Measurements from ENCODE around the gene PLOD3. TPM values are rescaled to one million over a fixed set of nuclear protein-coding genes. Genes with fewer than 3 reads are reported as not detected.

Gene PLOD3
- total and polyA plus RNA-seq, 9 of the 15 experiments (the other 6 are each of a cell fraction or from before 2014, with no cell fraction given) = 2.8 to 101 (median 30.9) TPM

GRCh38 chr7:101163279-101164070 is 53.9 kb downstream of the PLOD3 start:
- CTCF ChIA-PET (ENCODE audit: low intra/inter-chr PET ratio) = no interaction called here
- TF ChIP-seq TARDBP (IDR thresholded peaks at IDR 0.05) (no peak), PHF20 (IDR thresholded peaks at IDR 0.05; ENCODE audit: partially characterized antibody) (peak; percentile 37), ELK3 (CRISPR knock-in tag; IDR thresholded peaks at IDR 0.05) (no peak), PHF8 (IDR thresholded peaks at IDR 0.05; ENCODE audit: borderline replicate concordance, low read length) (peak; percentile 29; the same call in 1 of the 2 replicates), GABPA (tag; conservative IDR thresholded peaks at IDR 0.05; ENCODE audit: low read depth) (peak; percentile 73), ZNF184 (CRISPR knock-in tag; IDR thresholded peaks at IDR 0.05) (no peak), ILF3 (IDR thresholded peaks at IDR 0.05; ENCODE audit: borderline replicate concordance) (no peak), HDAC6 (IDR thresholded peaks at IDR 0.05; ENCODE audit: low read depth, low read length) (0 out of 2 replicates have a peak, but pooled peaks have one; percentile 43), OTX1 (CRISPR knock-in tag; IDR thresholded peaks at IDR 0.05) (0 out of 2 replicates have a peak, but pooled peaks have one; percentile 5), KLF16 (IDR thresholded peaks at IDR 0.05) (no peak), HMBOX1 (IDR thresholded peaks at IDR 0.05) (no peak)

More at GRCh38 chr7:101163279-101164070, 53.9 kb downstream of the PLOD3 start:
- Histone ChIP-seq H3K36me3 (ENCODE audit: control insufficient read depth, insufficient read depth, low read length) (peaks cover 22% of the 10 kb centered on the region; the same call in 1 of the 3 replicates), H3K9me3 (replicated peaks; ENCODE audit: control insufficient read depth, insufficient read depth, low read depth, low read length) (no peaks in the 10 kb centered on the region), H4K20me1 (replicated peaks; ENCODE audit: control insufficient read depth, insufficient read depth, low read length) (peaks cover 12% of the 10 kb centered on the region), H3K27ac (ENCODE audit: extremely low read depth, low read depth, low read length) (no peak overlapping the region; the same call in 1 of the 3 replicates), H3K4me1 (replicated peaks in 1 of 2; ENCODE audit: control insufficient read depth in 2 of 2, insufficient read depth in 2 of 2, low read length in 2 of 2) (peaks cover 20 to 57% of the 10 kb centered on the region in 2 experiments; a peak in 4 of 5 replicates), H3K9me1 (ENCODE audit: control insufficient read depth, insufficient read depth, low read length) (no peaks in the 10 kb centered on the region), H2AFZ (ENCODE audit: low read depth, low read length) (peak overlapping the region; percentile 79), H3K4me3 (peak overlapping the region; percentile 35), H3K4me2 (ENCODE audit: insufficient read depth, low read length) (peak overlapping the region; percentile 71), H3K79me2 (ENCODE audit: control insufficient read depth, insufficient read depth, low read length) (no peaks in the 10 kb centered on the region), H3K9ac (ENCODE audit: insufficient read depth in 1 of 2, low read depth in 2 of 2, low read length in 2 of 2) (peak overlapping the region in 1 of 2 experiments; percentile 90; a peak in 3 of 4 replicates), H3K27me3 (ENCODE audit: control insufficient read depth in 2 of 2, insufficient read depth in 2 of 2, low read length in 2 of 2) (peaks cover 5 to 15% of the 10 kb centered on the region in 2 experiments; a peak in 2 of 5 replicates)
- ATAC-seq (peak; percentile 53), FAIRE-seq (no peak), DNase-seq (ENCODE audit: extremely low read depth in 1 of 4, low spot score in 3 of 4) (peak; percentile 74 to 79 (median 78))
- intact Hi-C loops (cut with micrococcal nuclease) (no loop called here), in situ Hi-C loops (cut with MboI) (no loop called here)
- BruUV-seq (replicated peaks) = no TSS peak
- POLR2A ChIA-PET = interaction anchor here (0.6 to 0.7 kb wide), 3 partner anchors 14 to 628 kb away, joined by 3 read pairs; no protein-coding TSS in a partner anchor
- WGBS (ENCODE audit: insufficient coverage, low coverage, missing lambda C conversion rate) = under 1% methylated on average over 47 of the region's 92 CpGs

All from K562 (cell line).